AG20443 (cell line): Measurements from ENCODE around the gene ECEL1.
A peak's percentile ranks its signal among the peaks of the same experiment; 100 is the strongest.
"Not testable (repeated sequence)": the region's sequence is repeated elsewhere in the genome, so short reads cannot be mapped to it uniquely, and the experiment has no call there.

Experiments
- DNase-seq: peaks from one replicate; pipeline ENCODE4 v3.0.0; 2012; ENCODE audit warnings: low spot score, mixed read lengths

Gene ECEL1, protein sequence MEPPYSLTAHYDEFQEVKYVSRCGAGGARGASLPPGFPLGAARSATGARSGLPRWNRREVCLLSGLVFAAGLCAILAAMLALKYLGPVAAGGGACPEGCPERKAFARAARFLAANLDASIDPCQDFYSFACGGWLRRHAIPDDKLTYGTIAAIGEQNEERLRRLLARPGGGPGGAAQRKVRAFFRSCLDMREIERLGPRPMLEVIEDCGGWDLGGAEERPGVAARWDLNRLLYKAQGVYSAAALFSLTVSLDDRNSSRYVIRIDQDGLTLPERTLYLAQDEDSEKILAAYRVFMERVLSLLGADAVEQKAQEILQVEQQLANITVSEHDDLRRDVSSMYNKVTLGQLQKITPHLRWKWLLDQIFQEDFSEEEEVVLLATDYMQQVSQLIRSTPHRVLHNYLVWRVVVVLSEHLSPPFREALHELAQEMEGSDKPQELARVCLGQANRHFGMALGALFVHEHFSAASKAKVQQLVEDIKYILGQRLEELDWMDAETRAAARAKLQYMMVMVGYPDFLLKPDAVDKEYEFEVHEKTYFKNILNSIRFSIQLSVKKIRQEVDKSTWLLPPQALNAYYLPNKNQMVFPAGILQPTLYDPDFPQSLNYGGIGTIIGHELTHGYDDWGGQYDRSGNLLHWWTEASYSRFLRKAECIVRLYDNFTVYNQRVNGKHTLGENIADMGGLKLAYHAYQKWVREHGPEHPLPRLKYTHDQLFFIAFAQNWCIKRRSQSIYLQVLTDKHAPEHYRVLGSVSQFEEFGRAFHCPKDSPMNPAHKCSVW

DNA sequence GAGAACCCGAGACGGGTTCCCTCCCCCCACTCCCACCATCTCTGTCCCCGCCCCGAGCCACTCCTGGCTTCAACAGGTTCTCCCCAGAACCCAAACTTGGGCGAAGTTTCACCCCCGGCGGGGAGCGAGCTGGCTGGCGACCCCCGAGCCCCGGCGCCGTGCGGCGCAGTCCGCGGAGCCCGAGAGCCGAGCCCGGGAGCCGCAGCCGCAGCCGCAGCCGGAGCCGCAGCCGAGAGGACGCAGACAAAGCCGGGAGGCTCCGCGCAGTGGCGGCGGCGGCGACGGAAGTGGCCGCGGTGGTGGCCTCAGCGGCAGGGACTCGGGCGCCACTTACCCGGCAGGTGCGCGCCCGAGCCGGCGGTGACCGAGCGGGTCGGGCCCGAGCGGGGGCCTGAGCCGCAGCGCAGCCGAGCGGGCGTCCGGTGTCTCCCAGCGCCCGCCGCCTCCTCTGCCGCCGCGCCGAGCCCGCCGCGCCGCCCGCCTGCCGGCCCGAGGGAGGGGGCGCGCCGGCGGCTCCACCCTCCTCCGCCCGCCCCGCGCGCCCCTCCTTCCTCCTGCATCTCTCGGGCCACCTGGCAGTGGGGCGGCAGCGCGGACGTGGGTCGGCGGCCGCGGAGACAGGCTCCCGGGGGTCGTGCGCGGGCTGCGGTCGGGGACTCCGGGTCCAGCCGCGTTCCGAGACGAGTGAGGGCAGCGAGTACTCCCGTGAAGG, at the start of gene ECEL1:
Gene ECEL1, minus strand, starts transcription at position 450 of the 712 bp plus-strand sequence. CDS start 1,181 bp downstream, outside the sequence.
- DNase-seq: no peak

DNA sequence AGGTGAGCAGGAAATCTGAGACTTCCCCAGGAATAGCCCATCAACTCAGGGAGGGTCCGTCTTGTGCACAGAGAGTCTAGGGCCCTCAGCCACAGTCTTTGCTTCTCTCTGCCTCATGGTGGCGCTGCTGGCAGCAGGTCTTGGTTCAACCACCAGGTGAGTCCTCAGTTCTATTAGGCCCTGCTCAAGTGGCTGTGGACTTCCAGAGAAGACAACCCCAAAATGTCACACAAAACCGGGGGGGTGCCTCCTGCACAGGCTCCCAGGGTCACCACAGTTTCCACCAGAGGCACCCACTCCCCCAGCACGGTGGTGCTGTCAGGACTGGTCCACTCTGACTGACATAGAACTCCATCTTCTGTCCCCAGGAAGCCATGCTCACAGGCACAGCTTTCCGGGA, 49.4 kb upstream of the ECEL1 start:
- DNase-seq: no peak

DNA sequence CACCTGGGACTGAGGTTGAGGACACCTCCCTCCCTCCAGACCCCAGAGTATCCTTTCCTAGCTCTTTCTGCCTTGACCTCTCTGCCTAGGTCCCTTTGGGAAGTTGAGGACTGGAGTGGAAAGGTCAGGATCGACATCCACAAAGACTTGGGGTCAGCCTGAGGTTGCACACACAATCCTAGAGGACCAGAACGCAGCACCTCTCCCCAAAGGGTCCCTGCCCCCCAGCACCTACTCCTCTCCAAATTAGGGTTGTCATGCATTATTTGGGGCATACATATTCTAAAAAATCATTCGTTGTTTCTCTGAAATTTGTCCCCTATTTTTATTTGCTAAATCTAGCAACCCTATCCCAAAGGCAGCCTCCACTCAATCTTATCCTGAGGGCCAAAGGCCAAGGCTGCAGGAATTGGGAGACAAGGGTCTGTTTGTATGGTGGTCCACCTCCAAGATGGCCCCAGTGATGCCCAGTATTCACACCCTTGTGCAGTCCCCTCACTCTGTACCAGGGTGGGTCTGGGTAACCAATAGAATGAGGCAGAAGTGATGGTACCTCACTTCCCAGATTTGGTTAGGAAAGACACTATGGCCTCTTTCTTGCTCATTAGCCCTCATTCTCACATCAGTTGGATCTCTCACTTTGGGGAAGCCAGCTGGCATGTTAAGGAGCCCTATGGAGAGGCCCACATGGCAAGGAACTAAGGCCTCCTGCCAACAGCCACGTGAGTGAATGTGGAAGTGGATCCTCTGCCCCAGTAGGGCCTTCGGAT, 48.3 kb upstream of the ECEL1 start:
- no peak for DNase-seq

DNA sequence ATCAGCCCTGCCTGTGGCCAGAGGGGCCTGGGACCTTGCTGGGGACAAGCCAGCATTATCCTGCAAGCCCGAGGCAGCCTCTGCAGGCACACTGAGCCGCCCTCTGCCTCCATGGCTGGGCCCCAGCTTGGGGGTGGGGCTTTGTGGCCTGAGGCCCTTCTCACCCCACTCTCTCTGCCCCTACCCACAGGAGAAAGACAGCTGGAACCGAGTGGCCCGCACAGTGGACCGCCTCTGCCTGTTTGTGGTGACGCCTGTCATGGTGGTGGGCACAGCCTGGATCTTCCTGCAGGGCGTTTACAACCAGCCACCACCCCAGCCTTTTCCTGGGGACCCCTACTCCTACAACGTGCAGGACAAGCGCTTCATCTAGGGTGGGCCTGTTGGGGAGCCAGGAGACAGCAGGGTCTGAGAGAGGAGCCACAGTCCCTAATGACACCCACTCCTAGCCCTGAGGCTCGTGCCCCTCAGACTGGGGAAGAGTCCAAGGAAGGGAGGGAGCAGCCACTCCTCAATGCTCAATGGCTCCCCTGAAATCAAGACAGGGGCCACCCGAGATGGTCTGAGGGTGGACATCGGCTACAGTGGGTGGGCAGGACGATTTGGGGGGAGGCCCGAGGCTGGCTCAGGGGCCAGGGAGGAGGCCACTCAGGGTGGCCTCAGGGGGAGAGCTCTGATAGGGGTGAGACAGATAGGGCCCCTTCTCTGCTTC, 47.5 kb upstream of the ECEL1 start:
- no peak for DNase-seq

DNA sequence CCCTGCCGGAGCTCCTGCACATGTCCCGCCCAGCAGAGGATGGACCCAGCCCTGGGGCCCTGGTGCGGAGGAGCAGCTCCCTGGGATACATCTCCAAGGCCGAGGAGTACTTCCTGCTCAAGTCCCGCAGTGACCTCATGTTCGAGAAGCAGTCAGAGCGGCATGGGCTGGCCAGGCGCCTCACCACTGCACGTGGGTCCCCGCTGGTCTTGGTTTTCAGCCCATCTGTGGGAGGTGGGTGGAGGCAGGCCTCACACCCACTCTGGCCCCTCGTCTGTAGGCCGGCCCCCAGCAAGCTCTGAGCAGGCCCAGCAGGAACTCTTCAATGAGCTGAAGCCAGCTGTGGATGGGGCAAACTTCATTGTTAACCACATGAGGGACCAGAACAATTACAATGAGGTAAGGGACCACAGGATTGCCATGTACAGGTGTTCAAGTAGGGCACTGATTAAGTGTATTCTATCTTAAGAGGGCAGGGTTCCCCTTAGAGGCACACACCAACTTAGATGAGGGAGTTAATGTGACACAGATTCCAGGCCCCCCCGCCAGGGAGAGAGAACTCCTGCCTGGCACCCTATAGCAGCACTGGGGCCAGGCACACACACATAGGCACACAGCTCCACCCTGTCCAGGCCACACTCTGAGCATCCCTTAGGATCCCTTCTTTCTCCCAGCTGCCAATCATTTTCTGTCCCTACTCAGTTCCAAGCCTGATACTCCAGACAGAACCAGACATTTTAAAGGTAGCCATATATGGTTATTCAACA, 46.5 kb upstream of the ECEL1 start:
- peak; percentile 28 for DNase-seq

DNA sequence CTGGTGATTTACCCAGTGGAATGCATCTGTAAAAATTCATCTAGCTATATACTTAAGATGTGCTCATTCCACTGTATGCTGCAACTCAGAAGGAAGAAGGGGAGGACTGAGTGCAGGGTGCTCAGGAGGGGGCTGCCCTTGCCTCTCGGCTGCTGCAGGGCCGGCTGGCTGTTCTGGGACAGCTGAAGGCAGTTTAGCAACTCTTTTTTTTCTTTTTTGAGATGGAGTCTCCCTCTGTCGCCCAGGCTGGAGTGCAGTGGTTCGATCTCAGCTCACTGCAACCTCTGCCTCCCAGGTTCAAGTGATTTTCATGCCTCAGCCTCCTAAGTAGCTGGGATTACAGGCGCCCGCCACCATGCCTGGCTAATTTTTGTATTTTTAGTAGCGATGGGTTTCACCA, 45.2 kb upstream of the ECEL1 start:
- DNase-seq: not testable (repeated sequence)

DNA sequence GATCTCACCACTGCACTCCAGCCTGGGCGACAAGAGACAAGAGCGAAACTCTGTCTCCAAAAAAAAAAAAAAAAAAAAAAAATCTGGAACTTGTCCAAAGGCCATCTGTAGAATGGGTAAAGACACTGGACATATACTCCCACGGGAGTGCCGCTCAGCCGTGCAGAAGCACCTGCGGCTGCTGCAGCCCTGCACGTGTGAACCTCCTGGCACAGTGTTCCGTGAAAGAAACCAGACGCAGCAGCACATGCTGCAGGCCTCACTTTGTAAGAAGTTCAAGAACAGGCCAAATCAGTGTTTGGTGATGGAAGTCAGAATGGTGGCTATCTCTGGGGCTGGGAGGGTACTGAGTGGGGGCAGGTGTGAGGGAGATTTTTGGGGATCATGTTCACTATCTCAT, 44.8 kb upstream of the ECEL1 start:
- DNase-seq: no peak

DNA sequence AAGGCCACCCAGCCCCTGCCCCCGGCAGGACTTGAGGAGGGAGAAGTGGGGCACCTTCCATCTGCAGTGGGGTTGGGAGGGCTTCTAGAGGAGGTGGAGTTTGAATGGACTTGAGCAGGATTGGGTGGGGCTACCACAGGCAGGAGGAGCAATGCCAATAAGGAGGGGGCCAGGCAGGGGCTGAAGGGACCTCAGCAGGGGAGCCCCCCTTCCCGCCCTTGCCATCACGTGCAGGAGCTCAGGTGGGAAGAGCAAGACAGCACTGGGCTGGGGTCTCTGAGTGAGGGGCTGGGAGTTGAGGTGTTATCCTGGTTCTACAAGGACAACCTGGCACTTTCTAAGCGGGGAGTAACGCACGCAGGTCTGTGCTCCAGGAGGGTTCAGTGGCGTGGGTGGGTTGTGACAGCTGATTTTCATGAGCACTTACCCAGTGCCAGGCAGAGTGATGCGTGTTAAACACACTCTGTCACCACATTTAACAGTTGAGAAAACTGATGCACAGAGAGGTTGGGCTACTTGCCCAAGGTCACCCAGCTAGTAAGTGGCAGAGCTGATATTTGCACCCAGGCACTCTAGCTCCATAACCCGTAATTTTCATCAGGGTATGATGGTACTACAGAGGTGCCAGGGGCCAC, 43.1 kb upstream of the ECEL1 start:
- no peak for DNase-seq

DNA sequence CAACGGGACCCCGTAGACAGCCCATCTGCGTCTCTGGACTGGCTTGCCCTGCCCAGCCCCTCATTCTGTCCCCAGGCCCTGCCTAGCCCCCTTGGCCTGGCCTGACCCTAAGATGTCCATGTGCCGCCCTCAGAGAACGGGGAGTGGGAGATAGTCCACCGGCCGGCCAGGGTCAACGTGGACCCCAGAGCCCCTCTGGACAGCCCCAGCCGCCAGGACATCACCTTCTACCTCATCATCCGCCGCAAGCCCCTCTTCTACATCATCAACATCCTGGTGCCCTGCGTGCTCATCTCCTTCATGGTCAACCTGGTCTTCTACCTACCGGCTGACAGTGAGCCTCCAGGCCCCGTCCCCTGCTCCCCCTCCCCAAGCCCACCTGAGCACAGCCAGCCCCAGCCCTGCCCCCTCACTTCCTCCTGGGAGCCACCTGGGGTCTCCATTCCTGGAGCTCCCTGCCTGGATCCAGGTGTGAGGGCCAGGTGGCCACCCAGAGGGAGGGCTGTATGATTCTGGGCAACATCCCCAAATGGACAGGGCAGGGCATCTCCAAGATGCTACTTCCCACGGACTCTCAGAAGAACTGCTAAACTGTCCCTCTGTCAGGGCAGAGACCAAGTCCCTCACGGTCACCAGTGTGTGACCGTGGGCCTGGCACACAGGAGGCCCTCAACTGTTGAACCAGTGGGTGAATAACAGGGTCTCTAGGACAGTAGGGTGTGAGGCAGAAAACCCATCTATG, 42.3 kb upstream of the ECEL1 start:
- DNase-seq: no peak

DNA sequence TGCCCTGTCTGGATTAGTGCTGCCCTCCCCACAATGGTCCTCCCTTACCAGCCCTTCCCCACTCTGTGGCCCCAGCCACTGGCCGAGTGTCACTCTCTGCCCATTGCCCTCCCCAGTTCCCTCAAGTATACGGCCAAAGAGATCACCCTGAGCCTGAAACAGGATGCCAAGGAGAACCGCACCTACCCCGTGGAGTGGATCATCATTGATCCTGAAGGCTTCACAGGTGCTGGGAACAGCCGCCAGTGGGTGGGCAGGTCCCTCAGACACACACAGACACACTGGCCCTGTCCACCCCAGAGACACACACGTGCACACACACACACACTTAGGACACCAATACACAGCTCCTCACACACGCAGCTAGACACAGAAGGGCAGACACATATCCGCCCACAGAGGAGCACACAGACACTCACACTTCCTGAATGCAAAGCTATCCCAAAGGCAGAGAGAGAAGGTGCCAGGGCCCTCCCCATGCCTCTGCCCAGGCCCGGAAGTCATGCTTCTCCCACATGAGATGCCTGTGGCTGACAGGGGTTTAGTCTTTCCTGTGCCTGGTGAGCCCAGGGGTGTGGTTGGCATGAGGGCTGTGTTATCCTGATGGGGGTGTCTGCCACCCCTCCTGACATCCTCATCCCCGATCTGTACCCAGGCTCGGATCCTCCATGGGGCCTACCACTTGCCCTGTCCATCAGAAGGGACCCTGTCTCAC, 41.3 kb upstream of the ECEL1 start:
- peak; percentile 42 for DNase-seq

DNA sequence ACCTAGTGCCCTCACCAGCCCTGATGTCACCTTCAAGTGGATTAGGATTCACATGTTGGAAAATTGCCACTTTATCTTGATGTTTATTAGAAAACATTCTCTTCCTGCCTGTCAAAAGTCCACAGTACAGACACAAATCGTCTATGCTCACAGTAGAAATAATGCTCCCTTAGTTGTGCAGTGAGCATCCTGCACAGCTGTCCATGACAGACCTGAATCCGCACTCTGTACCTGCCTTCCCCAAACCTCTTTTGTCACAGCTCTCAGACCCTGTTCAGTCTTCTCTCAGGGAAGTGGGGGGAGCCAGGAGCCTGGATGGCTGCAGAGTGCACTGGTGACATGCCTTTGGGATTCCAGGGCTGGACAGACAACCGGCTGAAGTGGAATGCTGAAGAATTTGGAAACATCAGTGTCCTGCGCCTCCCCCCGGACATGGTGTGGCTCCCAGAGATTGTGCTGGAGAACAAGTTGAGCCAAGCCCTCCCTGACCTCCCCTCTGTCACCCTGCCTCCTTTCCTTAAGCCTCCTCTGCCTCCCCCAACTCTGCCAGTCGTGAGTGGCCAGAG, 40.4 kb upstream of the ECEL1 start:
- no peak for DNase-seq

DNA sequence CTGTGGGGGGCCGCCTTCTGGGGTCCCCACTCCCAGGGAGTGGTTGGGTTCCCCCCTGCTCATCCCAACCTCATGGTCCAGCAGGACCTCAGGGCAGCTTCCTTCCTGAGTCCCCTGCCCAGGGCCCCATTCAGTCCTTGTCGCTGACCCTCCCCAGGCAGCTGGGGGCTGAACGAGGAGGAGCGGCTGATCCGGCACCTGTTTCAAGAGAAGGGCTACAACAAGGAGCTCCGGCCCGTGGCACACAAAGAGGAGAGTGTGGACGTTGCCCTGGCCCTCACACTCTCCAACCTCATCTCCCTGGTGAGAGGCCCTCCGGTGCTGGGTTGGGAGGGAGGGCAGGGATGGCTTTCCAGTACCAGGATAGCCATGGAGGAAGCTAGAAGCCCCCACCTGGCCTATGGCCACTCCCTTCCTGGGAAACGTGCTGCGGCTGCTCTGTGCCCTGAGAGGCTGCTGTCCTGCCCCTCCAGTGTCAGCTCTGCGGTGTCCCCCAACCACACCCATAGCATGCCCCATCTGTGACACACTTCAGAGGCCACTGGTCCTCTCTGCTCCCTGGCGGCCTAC, 38.8 kb upstream of the ECEL1 start:
- DNase-seq: no peak

DNA sequence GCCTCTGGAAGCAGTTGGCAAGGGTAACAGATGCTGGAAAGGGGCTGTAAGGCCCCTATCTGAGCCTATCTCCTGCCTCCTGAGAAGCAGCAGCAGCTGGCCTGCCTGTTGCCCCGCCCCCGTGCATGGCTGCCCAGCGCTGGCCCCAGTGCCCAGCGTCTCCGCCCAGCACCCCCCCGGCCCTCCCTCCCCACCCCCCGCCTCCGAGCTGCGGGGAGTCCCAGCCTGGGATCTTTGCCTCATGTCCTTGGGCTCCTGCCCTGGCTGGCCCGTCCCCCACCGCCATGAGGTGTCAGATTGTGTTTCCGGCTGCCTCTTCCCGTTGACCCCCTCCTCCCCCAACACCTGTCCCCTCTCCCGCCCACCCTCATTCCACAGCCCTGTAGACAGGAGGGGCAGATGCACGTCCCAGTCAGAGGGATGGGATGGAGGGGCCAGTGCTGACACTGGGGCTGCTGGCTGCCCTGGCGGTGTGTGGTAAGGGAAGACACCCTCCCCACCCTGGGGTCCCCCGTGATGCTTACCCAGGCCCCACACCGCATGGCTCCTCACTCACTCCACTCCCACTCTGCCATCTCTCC, 38.2 kb upstream of the ECEL1 start, which contains the start of gene CHRND:
Gene CHRND, plus strand, starts transcription at position 370 of the 581 bp plus-strand sequence. Its CDS starts 56 bp downstream, at position 426.
- peak; percentile 62 for DNase-seq

DNA sequence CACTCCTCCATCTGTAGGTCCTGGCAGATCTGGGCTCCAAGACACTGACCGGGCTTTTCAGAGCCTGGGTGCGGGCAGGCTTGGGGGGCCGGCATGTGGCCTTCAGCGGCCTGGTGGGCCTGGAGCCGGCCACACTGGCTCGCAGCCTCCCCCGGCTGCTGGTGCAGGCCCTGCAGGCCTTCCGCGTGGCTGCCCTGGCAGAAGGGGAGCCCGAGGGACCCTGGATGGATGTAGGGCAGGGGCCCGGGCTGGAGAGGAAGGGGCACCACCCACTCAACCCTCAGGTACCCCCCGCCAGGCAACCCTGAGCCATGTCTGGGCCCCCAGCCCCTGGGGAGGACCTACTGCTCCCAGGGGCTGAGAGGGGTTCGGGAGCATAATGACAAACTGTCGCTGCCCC, 37.6 kb upstream of the ECEL1 start:
- DNase-seq: no peak

DNA sequence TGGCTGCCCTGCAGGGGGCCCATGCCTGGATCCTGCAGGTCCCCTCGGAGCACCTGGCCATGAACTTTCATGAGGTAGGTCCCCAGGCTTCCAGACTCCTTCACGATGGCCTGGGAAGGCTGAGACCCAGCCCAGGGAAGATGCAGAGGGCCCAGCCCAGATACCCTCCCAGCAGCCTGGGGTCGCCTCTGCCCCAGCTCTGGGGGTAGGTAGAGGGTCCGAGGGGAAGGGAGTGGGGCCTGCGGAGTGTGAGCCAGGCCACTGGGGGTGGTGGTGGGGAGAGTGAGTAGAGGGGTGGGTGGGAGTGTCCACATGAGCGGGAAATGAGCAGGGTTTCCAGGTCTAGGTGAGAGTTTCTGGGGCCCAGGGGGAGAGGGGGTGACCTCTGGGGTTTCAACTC, 37.1 kb upstream of the ECEL1 start:
- no peak for DNase-seq

DNA sequence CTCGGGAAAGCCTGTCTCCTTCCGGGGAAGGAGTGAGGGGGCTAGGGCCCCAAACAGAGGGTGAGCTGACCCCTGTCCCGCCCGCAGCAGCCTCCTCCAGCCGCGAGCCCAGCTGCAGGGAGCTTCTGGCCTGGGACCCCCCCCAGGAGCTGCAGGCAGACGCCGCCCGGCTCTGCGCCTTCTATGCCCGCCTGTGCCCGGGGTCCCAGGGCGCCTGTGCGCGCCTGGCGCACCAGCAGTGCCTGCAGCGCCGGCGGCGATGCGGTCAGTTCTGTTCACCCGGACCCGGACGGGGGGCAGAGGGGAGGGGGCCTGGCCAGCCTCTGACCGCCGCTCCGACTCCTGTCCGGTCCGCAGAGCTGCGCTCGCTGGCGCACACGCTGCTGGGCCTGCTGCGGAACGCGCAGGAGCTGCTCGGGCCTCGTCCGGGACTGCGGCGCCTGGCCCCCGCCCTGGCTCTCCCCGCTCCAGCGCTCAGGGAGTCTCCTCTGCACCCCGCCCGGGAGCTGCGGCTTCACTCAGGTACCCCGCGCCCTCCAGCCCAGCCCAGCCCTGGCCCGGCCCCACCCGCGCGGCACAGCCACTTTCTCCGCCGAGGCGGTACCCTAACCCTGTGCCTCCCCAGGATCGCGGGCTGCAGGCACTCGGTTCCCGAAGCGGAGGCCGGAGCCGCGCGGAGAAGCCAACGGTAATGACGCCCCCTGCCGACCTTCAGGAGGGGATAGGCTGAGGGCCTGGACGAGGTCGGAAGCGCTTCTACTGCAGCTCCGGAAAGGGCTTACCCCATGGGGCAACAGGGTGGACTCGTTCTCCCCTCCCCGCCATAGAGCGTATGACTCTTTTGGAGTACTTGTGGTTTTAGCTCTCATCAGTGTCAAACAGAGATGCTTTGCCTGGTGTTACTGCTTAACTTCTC, 36.3 kb upstream of the ECEL1 start:
- peak; percentile 52 for DNase-seq

DNA sequence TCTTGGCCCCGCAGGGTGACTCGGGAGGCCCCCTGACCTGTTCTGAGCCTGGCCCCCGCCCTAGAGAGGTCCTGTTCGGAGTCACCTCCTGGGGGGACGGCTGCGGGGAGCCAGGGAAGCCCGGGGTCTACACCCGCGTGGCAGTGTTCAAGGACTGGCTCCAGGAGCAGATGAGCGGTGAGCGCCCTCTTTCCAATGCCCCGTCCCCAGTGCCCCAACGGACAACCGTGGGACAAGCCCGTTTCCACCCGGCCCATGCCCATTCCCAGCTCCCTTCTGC, 35.7 kb upstream of the ECEL1 start:
- DNase-seq: no peak
